BLaER1 treated with 17β-estradiol and CSF1 and Interleukin-3, amounts not matched to agents 10 nM and 100 nM (cell line): Measurements from ENCODE around the gene FAT2.
A peak's percentile ranks its signal among the peaks of the same experiment; 100 is the strongest.
"Not testable (repeated sequence)": the region's sequence is repeated elsewhere in the genome, so short reads cannot be mapped to it uniquely, and the experiment has no call there.

Source experiments
- H3K27ac ChIP-seq, 11 experiments: shearing (Covaris generic); formaldehyde crosslinking; 2 replicates each; pipeline ENCODE4 v1.8.1; 2022
- H3K27me3 ChIP-seq, 11 experiments: shearing (Covaris generic); formaldehyde crosslinking; 2 replicates each; pipeline ENCODE4 v1.8.1; 2022
- H3K36me3 ChIP-seq, 11 experiments: shearing (Covaris generic); formaldehyde crosslinking; 2 replicates each; pipeline ENCODE4 v1.8.1; 2022
- H3K4me1 ChIP-seq, 10 experiments: shearing (Covaris generic); formaldehyde crosslinking; 2 replicates each; pipeline ENCODE4 v1.8.1; 2022
- H3K4me2 ChIP-seq, 11 experiments: shearing (Covaris generic); formaldehyde crosslinking; 2 replicates each; pipeline ENCODE4 v1.8.1; 2022
- H3K4me3 ChIP-seq, 10 experiments: shearing (Covaris generic); formaldehyde crosslinking; 2 replicates each; pipeline ENCODE4 v1.8.1; 2022
- H3K9ac ChIP-seq, 11 experiments: shearing (Covaris generic); formaldehyde crosslinking; 2 replicates each; pipeline ENCODE4 v1.8.1; 2022
- H3K9me3 ChIP-seq, 11 experiments: shearing (Covaris generic); formaldehyde crosslinking; replicated peaks in 1 of 11; 2 replicates each; pipeline ENCODE4 v1.8.1; 2022
- H4K20me1 ChIP-seq, 11 experiments: shearing (Covaris generic); formaldehyde crosslinking; 2 replicates each; pipeline ENCODE4 v1.8.1; 2022
- Cebpa-rat ChIP-seq, 11 experiments: shearing (Covaris generic); IDR thresholded peaks; 2 replicates each; pipeline ENCODE4 v1.8.1; 2022

The FAT2 gene

GRCh38 chr5:151592855-151593408 is 1.8 kb upstream of the FAT2 start:
- no peak overlapping the region for H3K27ac ChIP-seq
- H4K20me1 ChIP-seq, result no peaks in the 10 kb centered on the region
- no peak overlapping the region for H3K4me3 ChIP-seq
- no peak overlapping the region for H3K9ac ChIP-seq
- no peaks in the 10 kb centered on the region for H3K9me3 ChIP-seq
- no peaks in the 10 kb centered on the region for H3K36me3 ChIP-seq
- H3K4me2 ChIP-seq, result peak overlapping the region; percentile 4 to 52 (median 43); a peak in 16 of 22 replicates
- H3K27me3 ChIP-seq, result no peaks in the 10 kb centered on the region
- no peak for TF ChIP-seq Cebpa-rat (IDR thresholded peaks at IDR 0.05)
- peaks cover 8 to 34% (median 13%) of the 10 kb centered on the region in 10 experiments; a peak in 18 of 20 replicates for H3K4me1 ChIP-seq

GRCh38 chr5:151589878-151590570 is 1.1 kb downstream of the FAT2 start:
- Histone ChIP-seq H3K4me2 (peak overlapping the region in 1 of 11 experiments; percentile 14; a peak in 1 of 22 replicates), H3K27me3 (no peaks in the 10 kb centered on the region), H3K4me1 (peaks cover 5 to 45% (median 10%) of the 10 kb centered on the region in 10 experiments; a peak in 17 of 20 replicates), H4K20me1 (no peaks in the 10 kb centered on the region), H3K9ac (no peak overlapping the region), H3K4me3 (no peak overlapping the region), H3K27ac (no peak overlapping the region), H3K36me3 (no peaks in the 10 kb centered on the region), H3K9me3 (no peaks in the 10 kb centered on the region)
- TF ChIP-seq Cebpa-rat (IDR thresholded peaks at IDR 0.05), result no peak

- Histone ChIP-seq H3K4me3 (no peak overlapping the region), H3K9me3 (no peaks in the 10 kb centered on the region), H3K36me3 (no peaks in the 10 kb centered on the region), H3K4me1 (peaks cover 2 to 57% (median 6%) of the 10 kb centered on the region in 10 experiments; a peak in 17 of 20 replicates), H4K20me1 (no peaks in the 10 kb centered on the region), H3K27me3 (no peaks in the 10 kb centered on the region), H3K27ac (no peak overlapping the region), H3K4me2 (peak overlapping the region in 2 of 11 experiments; percentile 34 to 58; a peak in 4 of 22 replicates), H3K9ac (no peak overlapping the region)
- TF ChIP-seq Cebpa-rat (IDR thresholded peaks at IDR 0.05), result no peak
Measured at GRCh38 chr5:151587796-151588555, 3.2 kb downstream of the FAT2 start.

DNA sequence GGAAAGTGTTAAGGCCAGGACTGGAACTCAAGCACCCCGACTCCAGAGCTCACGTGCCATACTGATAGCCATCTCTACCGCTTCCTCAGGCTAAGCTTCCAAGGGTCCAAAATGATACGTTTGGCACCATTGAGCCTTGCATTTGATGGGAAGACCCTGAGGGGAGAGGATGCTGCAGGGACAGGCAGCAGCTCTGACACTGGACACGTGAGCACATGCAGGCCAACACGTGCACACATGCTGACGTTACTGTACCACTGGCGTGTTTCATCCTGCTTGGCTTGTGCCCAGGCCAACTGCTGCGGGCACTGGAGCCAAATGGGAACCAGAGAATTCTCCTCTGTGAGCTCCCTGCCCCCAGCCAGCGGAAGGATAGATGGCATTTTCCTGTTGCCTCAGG is 5.2 kb downstream of the FAT2 start:
- Histone ChIP-seq H3K4me1 (peaks cover 0 to 68% (median 0%) of the 10 kb centered on the region in 10 experiments; a peak in 4 of 20 replicates), H3K36me3 (no peaks in the 10 kb centered on the region), H3K9me3 (no peaks in the 10 kb centered on the region), H3K27ac (no peak overlapping the region), H3K4me2 (peak overlapping the region in 2 of 11 experiments; percentile 6 to 25; a peak in 4 of 22 replicates), H3K27me3 (no peaks in the 10 kb centered on the region), H3K9ac (no peak overlapping the region), H4K20me1 (no peaks in the 10 kb centered on the region), H3K4me3 (no peak overlapping the region)
- no peak for TF ChIP-seq Cebpa-rat (IDR thresholded peaks at IDR 0.05)

GRCh38 chr5:151585344-151585743 is 5.8 kb downstream of the FAT2 start:
- H3K9me3 ChIP-seq, H3K9ac ChIP-seq, H4K20me1 ChIP-seq, H3K27me3 ChIP-seq, H3K4me3 ChIP-seq, H3K27ac ChIP-seq, H3K36me3 ChIP-seq: not testable (repeated sequence)
- Histone ChIP-seq H3K4me1 (peaks cover 0 to 72% (median 0%) of the 10 kb centered on the region in 10 experiments; a peak in 4 of 20 replicates), H3K4me2 (peak overlapping the region in 2 of 11 experiments; percentile 6 to 25; a peak in 4 of 22 replicates)

GRCh38 chr5:151584057-151584937 is 6.8 kb downstream of the FAT2 start:
- Histone ChIP-seq H3K9ac (no peak overlapping the region), H3K4me1 (peaks cover 0 to 83% (median 0%) of the 10 kb centered on the region in 10 experiments; a peak in 4 of 20 replicates), H3K4me3 (no peak overlapping the region), H3K36me3 (no peaks in the 10 kb centered on the region), H3K27ac (no peak overlapping the region), H3K4me2 (peak overlapping the region in 2 of 11 experiments; percentile 6 to 42; a peak in 3 of 22 replicates), H3K9me3 (no peaks in the 10 kb centered on the region), H4K20me1 (no peaks in the 10 kb centered on the region), H3K27me3 (no peaks in the 10 kb centered on the region)
- TF ChIP-seq Cebpa-rat (IDR thresholded peaks at IDR 0.05), result no peak

DNA sequence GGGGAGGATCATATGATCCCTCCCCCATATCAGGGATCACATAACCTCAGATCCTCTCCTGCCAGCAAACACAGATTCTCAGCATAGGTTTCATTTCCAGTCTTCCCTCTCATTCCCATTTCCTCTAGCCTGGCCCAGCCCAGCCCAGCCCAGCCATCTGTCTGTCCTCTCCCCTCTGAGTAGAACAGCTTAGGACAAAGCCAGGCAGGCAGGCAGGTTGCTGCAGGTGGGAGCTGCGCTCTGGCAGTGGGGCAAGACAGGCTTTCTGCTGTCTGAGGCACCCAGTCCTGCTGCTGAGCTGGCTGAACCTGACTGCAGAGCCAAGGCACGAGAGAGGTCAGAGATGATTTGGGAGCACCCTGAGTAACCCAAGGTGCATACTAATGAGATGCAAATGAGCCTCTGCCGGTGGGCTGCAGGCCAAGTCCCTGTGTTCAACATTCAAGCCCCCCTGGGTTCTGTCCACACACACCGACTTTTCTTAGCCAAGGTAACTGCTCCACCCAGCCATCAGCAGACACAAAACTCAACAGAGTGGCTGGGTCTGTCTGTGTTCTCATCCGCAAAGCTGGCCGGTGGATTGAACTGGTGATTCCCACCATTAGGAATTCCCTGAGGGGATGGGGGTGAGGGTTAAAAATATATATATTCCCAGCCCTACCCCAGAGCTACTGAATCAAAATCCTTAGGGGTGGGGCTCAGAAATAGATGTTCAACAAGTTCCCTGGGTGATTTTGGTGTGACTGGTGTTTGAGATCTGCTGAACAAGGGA is 9.1 kb downstream of the FAT2 start:
- Histone ChIP-seq H3K4me3 (no peak overlapping the region), H3K9ac (peak overlapping the region in 1 of 11 experiments; percentile 37; a peak in 2 of 22 replicates), H3K27me3 (no peaks in the 10 kb centered on the region), H3K27ac (no peak overlapping the region), H3K4me1 (peaks cover 12 to 89% (median 15%) of the 10 kb centered on the region in 10 experiments), H3K9me3 (no peaks in the 10 kb centered on the region), H3K36me3 (no peaks in the 10 kb centered on the region), H4K20me1 (no peaks in the 10 kb centered on the region), H3K4me2 (peak overlapping the region in 2 of 11 experiments; percentile 2 to 59; a peak in 4 of 22 replicates)
- TF ChIP-seq Cebpa-rat (IDR thresholded peaks at IDR 0.05), result no peak

- no peaks in the 10 kb centered on the region for H3K9me3 ChIP-seq
- no peaks in the 10 kb centered on the region for H3K27me3 ChIP-seq
- H3K9ac ChIP-seq, result no peak overlapping the region; a peak in 1 of 22 replicates
- no peaks in the 10 kb centered on the region for H4K20me1 ChIP-seq
- H3K4me3 ChIP-seq, result no peak overlapping the region
- peaks cover 13 to 94% (median 16%) of the 10 kb centered on the region in 10 experiments for H3K4me1 ChIP-seq
- peak overlapping the region in 2 of 11 experiments; percentile 2 to 59; a peak in 4 of 22 replicates for H3K4me2 ChIP-seq
- TF ChIP-seq Cebpa-rat (IDR thresholded peaks at IDR 0.05), result no peak
- no peak overlapping the region for H3K27ac ChIP-seq
- no peaks in the 10 kb centered on the region for H3K36me3 ChIP-seq
Measured at GRCh38 chr5:151581347-151581746, 9.8 kb downstream of the FAT2 start.
